SIG-M5 treated with dmso at 0.1 percent for 504 hours (cell line): ENCODE data around the gene KATNB1.

Source experiments
- DNase-seq: peaks from one replicate; lab custom pipeline; 2025; ENCODE audit not compliant: unreplicated experiment; lab: John Stamatoyannopoulos, UW

KATNB1 gene

GRCh38 chr16:57804111-57804837 lies 68.7 kb downstream of the KATNB1 start:
- DNase-seq = no peak

- no peak for DNase-seq
Measured at GRCh38 chr16:57805176-57805575, 69.6 kb downstream of the KATNB1 start.
